GM23338 (cell line): Measurements from ENCODE around the gene ZNF860. TPM values are rescaled to one million over a fixed set of nuclear protein-coding genes. Genes with fewer than 3 reads are reported as not detected.

Experiments
- ATAC-seq: fragments of 200-7000 bp; cut with Tn5 transposase; 3 replicates; pipeline ENCODE4 v1.9.1; 2020
- DNase-seq: peaks from one replicate; pipeline ENCODE4 v3.0.0-alpha.2; 2015; ENCODE audit warnings: low spot score
- H2AFZ ChIP-seq: fragments of 200-600 bp; sonication (generic); 2 replicates; pipeline ENCODE4 v1.8.0; 2016; ENCODE audit warnings: antibody characterized with exemption, mild to moderate bottlenecking, moderate library complexity
- H3F3A ChIP-seq: fragments of 200-600 bp; sonication (generic); replicated peaks from 2 replicates; pipeline ENCODE4 v1.8.0; 2017; ENCODE audit warnings: antibody characterized with exemption, mixed run types, low read depth
- H3K27ac ChIP-seq: fragments of 200-600 bp; sonication (generic); 2 replicates; pipeline ENCODE4 v1.6.1; 2016; ENCODE audit warnings: low read depth
- H3K27me3 ChIP-seq: fragments of 200-600 bp; sonication (generic); 2 replicates; pipeline ENCODE4 v1.8.0; 2016; ENCODE audit warnings: mild to moderate bottlenecking, mixed run types, moderate library complexity; ENCODE audit not compliant: insufficient read depth
- H3K36me3 ChIP-seq: fragments of 200-600 bp; sonication (generic); 2 replicates; pipeline ENCODE4 v1.8.0; 2016; ENCODE audit warnings: mild to moderate bottlenecking; ENCODE audit not compliant: insufficient read depth
- H3K4me1 ChIP-seq: fragments of 200-600 bp; sonication (generic); 2 replicates; pipeline ENCODE4 v1.8.0; 2016; ENCODE audit warnings: mild to moderate bottlenecking, moderate library complexity; ENCODE audit not compliant: insufficient read depth
- H3K4me2 ChIP-seq: fragments of 200-600 bp; sonication (generic); 2 replicates; pipeline ENCODE4 v1.7.1; 2017; ENCODE audit warnings: mixed run types
- H3K4me3 ChIP-seq: fragments of 200-600 bp; sonication (generic); 2 replicates; pipeline ENCODE4 v1.6.1; 2016; ENCODE audit warnings: mixed run types
- H3K79me2 ChIP-seq: fragments of 200-600 bp; sonication (generic); replicated peaks from 2 replicates; pipeline ENCODE4 v1.8.0; 2017; ENCODE audit warnings: mild to moderate bottlenecking; ENCODE audit not compliant: insufficient read depth
- H3K9me2 ChIP-seq: fragments of 200-600 bp; sonication (generic); 2 replicates; pipeline ENCODE4 v1.8.0; 2017; ENCODE audit not compliant: insufficient read depth
- H4K20me1 ChIP-seq: fragments of 200-600 bp; sonication (generic); replicated peaks from 2 replicates; pipeline ENCODE4 v1.8.0; 2017; ENCODE audit warnings: mild to moderate bottlenecking; ENCODE audit not compliant: insufficient read depth
- H3K27ac Mint-ChIP-seq: 2 replicates; pipeline ENCODE4 v1.8.0; 2020; ENCODE audit warnings: inconsistent platforms, mild to moderate bottlenecking, moderate library complexity, mixed read lengths
- H3K27me3 Mint-ChIP-seq: 3 replicates; pipeline ENCODE4 v1.8.0; 2022; ENCODE audit warnings: low read depth, mild to moderate bottlenecking, moderate library complexity, mixed read lengths, inconsistent platforms; ENCODE audit not compliant: insufficient read depth, poor library complexity
- H3K36me3 Mint-ChIP-seq: 3 replicates; pipeline ENCODE4 v1.8.0; 2021; ENCODE audit warnings: low read depth, mild to moderate bottlenecking, inconsistent platforms, moderate library complexity, mixed read lengths
- H3K4me1 Mint-ChIP-seq: 3 replicates; pipeline ENCODE4 v1.8.0; 2020; ENCODE audit warnings: mild to moderate bottlenecking, inconsistent platforms, mixed read lengths
- H3K4me3 Mint-ChIP-seq: 3 replicates; pipeline ENCODE4 v1.8.0; 2021; ENCODE audit warnings: moderate library complexity, mild to moderate bottlenecking, inconsistent platforms, mixed read lengths
- H3K9me3 Mint-ChIP-seq: 3 replicates; pipeline ENCODE4 v1.8.0; 2020; ENCODE audit warnings: moderate library complexity, mild to moderate bottlenecking, inconsistent platforms, mixed read lengths
- CREB1 ChIP-seq: fragments of 250-450 bp; sonication (Bioruptor Pico); IDR thresholded peaks from 2 replicates; pipeline ENCODE4 v1.5.0; 2020; ENCODE audit warnings: low read depth, mild to moderate bottlenecking, moderate library complexity
- CTCF ChIP-seq, 2 experiments: fragments of 200-600 bp in 1 of 2; sonication (generic) in 1 of 2; conservative IDR thresholded peaks; 2 replicates each; pipeline versions ENCODE4 v1.5.1 to v1.6.1; 2016 to 2017; ENCODE audit warnings: antibody characterized with exemption in 2 of 2, low read depth in 2 of 2, mild to moderate bottlenecking in 2 of 2, moderate library complexity in 1 of 2
- ETS1 ChIP-seq: IDR thresholded peaks from 2 replicates; pipeline ENCODE4 v1.6.1; 2016; ENCODE audit warnings: antibody characterized with exemption
- EZH2 ChIP-seq: fragments of 200-600 bp; sonication (generic); IDR thresholded peaks from one replicate; pipeline ENCODE4 v1.8.0; 2017; ENCODE audit warnings: antibody characterized with exemption, mild to moderate bottlenecking, low read depth; ENCODE audit not compliant: unreplicated experiment
- POLR2AphosphoS5 ChIP-seq: IDR thresholded peaks from 2 replicates; pipeline ENCODE4 v1.6.1; 2016; ENCODE audit warnings: antibody characterized with exemption, low read depth
- STAT1 ChIP-seq: IDR thresholded peaks from one replicate; pipeline ENCODE4 v1.6.1; 2016; ENCODE audit warnings: antibody characterized with exemption; ENCODE audit not compliant: unreplicated experiment
- ZNF462 ChIP-seq: fragments of 250-450 bp; sonication (Bioruptor Pico); IDR thresholded peaks from 2 replicates; pipeline ENCODE4 v1.5.0; 2020; ENCODE audit warnings: mild to moderate bottlenecking, moderate library complexity
- polyA plus RNA-seq: library from polyadenylated mRNA; unstranded; fragments of >200 nt; fragmentation: Nextera tagmentation; extraction: Ambion mirVana; gene quantifications from 2 replicates; pipeline ENCODE4 v1.2.1, GENCODE V29; 2016
- total RNA-seq: library from RNA; depleted of rRNA; stranded (reverse); fragments of >200 nt; shearing (Covaris generic); gene quantifications from 2 replicates; pipeline ENCODE4 v1.2.3, GENCODE V29; 2014

Gene ZNF860
- total and polyA plus RNA-seq, 2 experiments from 2014 or later, result 5.2 to 12.4 TPM

GRCh38 chr3:32009101-32009500 is 27.6 kb downstream of the ZNF860 start (continued):
- no peak for TF ChIP-seq ZNF462 (CRISPR knock-in tag)

GRCh38 chr3:32009957-32010356 is 28.4 kb downstream of the ZNF860 start:
- Mint-ChIP-seq H3K9me3 (peaks cover 42% of the 10 kb centered on the region), H3K4me1 (no peaks in the 10 kb centered on the region), H3K36me3 (peaks cover 28% of the 10 kb centered on the region), H3K4me3 (no peak overlapping the region), H3K27me3 (peaks cover 1% of the 10 kb centered on the region), H3K27ac (no peak overlapping the region)
- 0 out of 2 replicates have a peak, but pooled peaks cover 4% of the 10 kb centered on the region for H3K36me3 ChIP-seq
- H4K20me1 ChIP-seq, result no peaks in the 10 kb centered on the region
- no peaks in the 10 kb centered on the region for H3K9me2 ChIP-seq
- no peaks in the 10 kb centered on the region; the same call in 1 of the 2 replicates for H3K4me1 ChIP-seq
- no peak overlapping the region for H3K27ac ChIP-seq
- no peaks in the 10 kb centered on the region for H3F3A ChIP-seq
- ATAC-seq, result no peak
- no peak for DNase-seq
- H2AFZ ChIP-seq, result no peak overlapping the region
- no peak overlapping the region for H3K4me3 ChIP-seq
- H3K27me3 ChIP-seq, result no peaks in the 10 kb centered on the region
- no peak overlapping the region for H3K4me2 ChIP-seq
- no peaks in the 10 kb centered on the region for H3K79me2 ChIP-seq
- TF ChIP-seq ETS1 (no peak), CTCF (conservative IDR thresholded peaks at IDR 0.05; ENCODE audit: low read depth in 2 of 2) (no peak), STAT1 (no peak), CREB1 (CRISPR knock-in tag) (no peak), POLR2AphosphoS5 (no peak), EZH2 (no peak)
